GM06990 (cell line): Measurements from ENCODE around the gene OPRM1.
"Not testable (repeated sequence)": the region's sequence is repeated elsewhere in the genome, so short reads cannot be mapped to it uniquely, and the experiment has no call there.

Source experiments
- DNase-seq: peaks from one replicate; pipeline ENCODE4 v3.0.0-alpha.2; 2011; ENCODE audit not compliant: insufficient read length; ENCODE audit errors: extremely low read depth
- H3K27me3 ChIP-seq: replicated peaks from 2 replicates; pipeline ENCODE4 v1.6.0; 2011; ENCODE audit warnings: low read length; ENCODE audit not compliant: control insufficient read depth, insufficient read depth
- H3K36me3 ChIP-seq: 2 replicates; pipeline ENCODE4 v1.5.1; 2011; ENCODE audit warnings: low read length; ENCODE audit not compliant: control insufficient read depth, insufficient read depth
- H3K4me3 ChIP-seq: replicated peaks from 2 replicates; pipeline ENCODE4 v1.5.1; 2011; ENCODE audit warnings: low read depth, mild to moderate bottlenecking, control low read depth, low read length
- TF ChIP-seq, protein P1 (sequence below): IDR thresholded peaks from 2 replicates; pipeline ENCODE4 v1.5.1; 2011; ENCODE audit warnings: low read length, control low read depth, mild to moderate bottlenecking, inconsistent platforms; ENCODE audit not compliant: insufficient read depth, poor library complexity, severe bottlenecking

Gene OPRM1

DNA sequence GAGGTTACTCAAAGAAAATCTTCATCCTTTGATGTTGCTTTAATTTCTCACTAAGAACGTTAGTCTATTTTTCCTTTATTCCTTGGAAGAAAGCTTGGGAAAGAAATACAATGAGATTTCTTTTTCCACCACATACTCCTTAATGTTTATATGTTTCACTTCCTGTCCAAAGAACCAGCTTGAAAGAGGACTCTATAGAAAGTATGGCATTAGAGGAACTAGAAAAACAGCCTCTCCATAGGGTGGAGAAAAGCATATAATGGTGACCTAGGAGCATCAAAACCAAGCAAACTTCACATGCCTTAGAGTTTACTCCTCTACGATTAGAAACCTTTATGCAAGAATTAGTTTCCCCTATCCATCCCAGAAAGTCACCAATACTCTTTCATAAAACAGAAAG, 131.1 kb downstream of the OPRM1 start:
- Histone ChIP-seq H3K36me3 (peaks cover 2% of the 10 kb centered on the region; the same call in 1 of the 2 replicates), H3K27me3 (no peaks in the 10 kb centered on the region), H3K4me3 (no peak overlapping the region)
- TF ChIP-seq, protein P1, sequence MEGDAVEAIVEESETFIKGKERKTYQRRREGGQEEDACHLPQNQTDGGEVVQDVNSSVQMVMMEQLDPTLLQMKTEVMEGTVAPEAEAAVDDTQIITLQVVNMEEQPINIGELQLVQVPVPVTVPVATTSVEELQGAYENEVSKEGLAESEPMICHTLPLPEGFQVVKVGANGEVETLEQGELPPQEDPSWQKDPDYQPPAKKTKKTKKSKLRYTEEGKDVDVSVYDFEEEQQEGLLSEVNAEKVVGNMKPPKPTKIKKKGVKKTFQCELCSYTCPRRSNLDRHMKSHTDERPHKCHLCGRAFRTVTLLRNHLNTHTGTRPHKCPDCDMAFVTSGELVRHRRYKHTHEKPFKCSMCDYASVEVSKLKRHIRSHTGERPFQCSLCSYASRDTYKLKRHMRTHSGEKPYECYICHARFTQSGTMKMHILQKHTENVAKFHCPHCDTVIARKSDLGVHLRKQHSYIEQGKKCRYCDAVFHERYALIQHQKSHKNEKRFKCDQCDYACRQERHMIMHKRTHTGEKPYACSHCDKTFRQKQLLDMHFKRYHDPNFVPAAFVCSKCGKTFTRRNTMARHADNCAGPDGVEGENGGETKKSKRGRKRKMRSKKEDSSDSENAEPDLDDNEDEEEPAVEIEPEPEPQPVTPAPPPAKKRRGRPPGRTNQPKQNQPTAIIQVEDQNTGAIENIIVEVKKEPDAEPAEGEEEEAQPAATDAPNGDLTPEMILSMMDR = no peak
- DNase-seq = no peak

DNA sequence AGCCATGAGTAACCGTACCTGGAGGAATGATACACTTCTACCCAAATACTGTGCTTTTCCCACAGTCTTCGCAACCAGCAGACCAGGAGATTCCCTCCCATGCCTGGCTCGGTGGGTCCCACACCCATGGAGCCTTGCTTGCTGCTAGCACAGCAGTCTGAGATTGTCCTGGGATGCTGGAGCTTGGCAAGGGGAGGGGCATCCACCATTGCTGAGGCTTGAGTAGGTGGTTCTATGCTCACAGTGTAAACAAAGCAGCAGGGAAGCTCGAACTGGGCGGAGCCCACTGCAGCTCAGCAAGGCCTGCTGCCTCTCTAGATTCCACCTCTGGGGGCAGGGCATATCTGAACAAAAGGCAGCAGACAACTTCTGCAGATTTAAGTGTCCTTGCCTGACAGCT, 133.4 kb downstream of the OPRM1 start:
- not testable (repeated sequence) for H3K27me3 ChIP-seq, H3K4me3 ChIP-seq, DNase-seq, H3K36me3 ChIP-seq

DNA sequence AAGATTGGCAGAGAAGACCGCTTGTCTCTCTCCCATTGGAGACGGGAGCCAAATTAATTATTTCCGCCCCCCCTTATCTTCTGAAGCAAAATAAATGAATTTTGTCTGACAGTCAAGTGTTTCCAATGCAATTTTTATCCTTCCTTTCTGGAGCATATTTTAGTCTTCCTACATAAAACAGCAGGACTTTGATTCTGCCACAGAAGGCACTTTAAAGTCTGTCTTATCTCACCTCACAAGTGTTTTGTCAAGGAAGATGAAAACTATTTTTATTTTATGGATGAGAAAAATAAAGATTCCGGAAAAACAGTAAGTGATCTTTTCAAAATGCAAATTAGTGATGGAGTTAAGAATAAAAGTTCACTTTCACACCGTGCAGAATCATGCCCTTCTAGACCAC, 140.4 kb downstream of the OPRM1 start:
- H3K27me3 ChIP-seq = no peaks in the 10 kb centered on the region
- no peak for DNase-seq
- H3K36me3 ChIP-seq = no peaks in the 10 kb centered on the region
- H3K4me3 ChIP-seq = no peak overlapping the region
- TF ChIP-seq, protein P1 = no peak

DNA sequence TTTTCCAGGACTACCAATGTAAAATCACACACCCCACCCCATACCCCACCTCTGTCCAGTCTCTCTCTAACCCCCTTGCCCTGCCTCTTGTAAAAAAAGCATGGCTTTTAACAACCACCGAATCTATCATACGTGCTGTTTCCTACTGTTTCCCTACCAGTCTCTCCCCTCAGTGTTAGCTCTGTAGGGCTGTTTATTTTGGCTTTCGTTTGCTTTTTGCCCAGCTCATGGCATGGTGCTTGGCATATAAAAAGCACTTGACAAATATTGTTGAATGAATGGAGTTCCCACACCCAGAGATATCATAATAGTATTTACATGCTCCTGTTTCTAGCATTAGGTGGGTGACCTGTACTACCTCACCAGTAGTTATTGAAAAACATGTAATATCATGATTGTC, 148.2 kb downstream of the OPRM1 start:
- TF ChIP-seq, protein P1 = no peak
- Histone ChIP-seq H3K4me3 (no peak overlapping the region), H3K36me3 (no peaks in the 10 kb centered on the region), H3K27me3 (no peaks in the 10 kb centered on the region)
- DNase-seq = no peak

DNA sequence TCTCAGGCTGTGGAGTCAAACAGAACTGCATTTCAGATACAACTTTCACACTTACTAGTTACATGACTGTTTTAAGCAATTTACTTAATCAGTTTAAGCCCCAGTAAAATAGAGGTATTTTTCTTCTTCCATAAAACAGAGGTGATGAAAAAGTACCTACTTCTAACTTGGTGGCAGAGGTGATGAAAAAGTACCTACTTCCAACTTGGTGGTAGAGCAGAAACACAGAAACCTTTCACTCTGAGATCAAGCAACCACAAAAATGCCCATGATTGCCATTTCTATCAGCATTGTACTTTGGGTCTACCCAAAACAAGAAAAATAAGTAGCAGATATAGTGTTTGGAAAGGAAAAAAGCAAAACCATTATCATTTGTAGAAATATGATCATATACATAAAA, 148.7 kb downstream of the OPRM1 start:
- TF ChIP-seq, protein P1 = no peak
- H3K4me3 ChIP-seq = no peak overlapping the region
- no peak for DNase-seq
- H3K36me3 ChIP-seq = no peaks in the 10 kb centered on the region
- H3K27me3 ChIP-seq = no peaks in the 10 kb centered on the region

DNA sequence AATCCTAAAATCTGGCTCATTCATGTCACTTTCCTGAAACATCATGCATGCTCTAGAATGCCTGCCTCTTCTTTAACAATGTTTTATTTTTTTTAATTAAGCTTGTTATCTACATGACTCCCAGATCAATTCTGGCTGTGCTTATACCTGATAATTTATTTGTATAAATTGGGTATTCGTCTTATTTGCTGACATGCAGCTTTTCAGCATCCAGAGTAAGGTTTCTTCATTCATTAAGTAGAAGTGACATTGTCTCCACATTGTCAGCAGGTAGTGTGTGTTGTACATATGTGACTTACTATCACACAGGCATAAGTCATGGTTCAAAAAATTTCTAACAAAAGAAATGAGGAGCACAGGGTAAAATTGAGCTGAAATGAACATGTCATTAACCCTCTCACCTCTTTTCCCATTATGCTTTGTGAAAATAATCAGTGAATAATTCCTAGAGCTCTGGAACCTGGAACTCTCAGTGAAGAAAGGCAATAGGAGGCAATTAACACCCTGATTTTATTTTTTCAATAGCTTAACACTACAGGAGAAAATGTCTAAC, 157.4 kb downstream of the OPRM1 start:
- no peak overlapping the region for H3K4me3 ChIP-seq
- TF ChIP-seq, protein P1 = no peak
- no peaks in the 10 kb centered on the region for H3K27me3 ChIP-seq
- no peak for DNase-seq
- H3K36me3 ChIP-seq = no peaks in the 10 kb centered on the region; the same call in 1 of the 2 replicates
